ENCODE results near the gene IFT80.
"Not testable (repeated sequence)": the region's sequence is repeated elsewhere in the genome, so short reads cannot be mapped to it uniquely, and the experiment has no call there.

IFT80 gene

DNA sequence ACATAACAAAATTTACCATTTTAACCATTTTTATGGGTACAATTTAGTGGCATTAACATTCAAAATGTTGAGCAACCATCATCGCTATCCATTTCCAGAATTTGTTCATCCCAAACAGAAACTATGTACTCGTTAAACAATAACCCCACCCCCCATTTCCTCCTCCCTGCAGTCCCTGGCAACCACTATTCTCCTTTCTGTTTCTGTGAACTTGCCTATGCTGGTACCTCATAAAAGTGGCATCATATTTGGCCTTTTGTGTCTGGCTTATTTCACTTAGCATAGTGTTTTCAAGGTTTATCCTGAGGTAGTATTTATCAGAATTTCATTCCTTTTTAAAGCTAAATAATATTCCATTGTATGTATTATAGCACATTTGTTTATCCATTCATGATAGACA is 141.4 kb downstream of the IFT80 start:
- no peak for FAIRE-seq

GRCh38 chr3:160253298-160253697 is 145.7 kb downstream of the IFT80 start:
- FAIRE-seq, result no peak

- no peak for FAIRE-seq
These were observed 151.3 kb downstream of the IFT80 start for GRCh38 chr3:160247766-160248165.

DNA sequence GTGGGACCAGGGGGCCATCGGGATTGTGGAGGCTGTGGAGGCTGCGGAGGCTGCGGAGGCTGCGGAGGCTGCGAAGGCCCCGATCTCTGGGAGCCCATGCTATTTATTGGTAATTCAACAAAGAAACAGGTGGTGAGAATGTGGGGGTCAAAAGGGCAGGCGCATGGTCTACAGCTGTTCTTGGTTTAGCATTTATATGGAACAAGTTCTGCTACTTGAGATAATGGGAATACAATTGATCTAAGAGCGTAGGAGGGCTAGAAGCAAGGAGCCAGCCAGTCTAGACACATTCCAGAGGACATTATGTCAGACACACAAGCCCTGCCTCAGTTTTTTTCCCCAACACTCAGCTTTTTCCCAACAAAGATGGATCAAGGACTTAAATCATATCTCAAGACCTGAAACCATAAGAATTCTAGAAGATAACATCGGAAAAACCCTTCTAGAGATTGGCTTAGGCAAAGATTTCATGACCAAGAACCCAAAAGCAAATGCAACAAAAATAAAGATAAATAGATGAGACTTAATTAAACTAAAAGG is 153.7 kb downstream of the IFT80 start:
- FAIRE-seq, result no peak

DNA sequence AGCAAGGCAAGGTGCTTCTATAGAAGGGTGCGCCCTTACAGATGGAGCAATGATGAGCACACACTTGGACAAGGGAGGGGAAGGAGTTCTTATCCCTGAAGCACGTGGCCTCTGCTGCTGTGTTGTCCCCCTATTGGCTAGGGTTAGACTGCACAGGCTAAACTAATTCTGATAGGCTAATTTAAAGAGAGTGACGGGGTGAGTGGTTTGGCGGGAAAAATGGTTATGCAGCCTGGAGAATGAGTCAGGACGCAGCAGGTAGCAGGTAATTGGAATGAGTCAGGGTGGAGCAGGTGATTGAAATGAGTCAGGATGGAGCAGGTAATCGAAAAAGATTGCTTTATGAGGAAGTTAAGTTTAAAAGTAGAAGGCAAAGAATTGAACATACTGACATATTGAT is 158.3 kb downstream of the IFT80 start:
- not testable (repeated sequence) for FAIRE-seq

DNA sequence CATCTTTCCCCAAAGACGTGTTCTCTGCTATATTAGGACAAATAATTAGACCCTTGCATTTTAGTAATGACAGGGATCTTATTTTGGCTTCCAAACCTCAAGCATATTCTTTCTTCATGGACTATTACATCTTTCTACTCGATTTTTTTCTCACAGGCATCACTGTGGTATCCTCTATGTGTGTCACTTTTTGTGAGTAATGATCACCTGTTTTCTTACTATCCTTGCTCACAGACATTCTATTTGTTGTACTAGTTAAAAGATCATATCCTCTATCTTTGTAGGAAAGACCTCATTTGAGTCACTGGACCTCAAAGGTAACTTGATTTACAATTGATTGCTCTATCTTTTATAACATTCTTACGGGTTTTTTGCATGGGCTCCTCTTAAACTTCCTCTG is 167.0 kb downstream of the IFT80 start:
- FAIRE-seq, result no peak

GRCh38 chr3:160227419-160227818 is 171.6 kb downstream of the IFT80 start:
- no peak for FAIRE-seq

DNA sequence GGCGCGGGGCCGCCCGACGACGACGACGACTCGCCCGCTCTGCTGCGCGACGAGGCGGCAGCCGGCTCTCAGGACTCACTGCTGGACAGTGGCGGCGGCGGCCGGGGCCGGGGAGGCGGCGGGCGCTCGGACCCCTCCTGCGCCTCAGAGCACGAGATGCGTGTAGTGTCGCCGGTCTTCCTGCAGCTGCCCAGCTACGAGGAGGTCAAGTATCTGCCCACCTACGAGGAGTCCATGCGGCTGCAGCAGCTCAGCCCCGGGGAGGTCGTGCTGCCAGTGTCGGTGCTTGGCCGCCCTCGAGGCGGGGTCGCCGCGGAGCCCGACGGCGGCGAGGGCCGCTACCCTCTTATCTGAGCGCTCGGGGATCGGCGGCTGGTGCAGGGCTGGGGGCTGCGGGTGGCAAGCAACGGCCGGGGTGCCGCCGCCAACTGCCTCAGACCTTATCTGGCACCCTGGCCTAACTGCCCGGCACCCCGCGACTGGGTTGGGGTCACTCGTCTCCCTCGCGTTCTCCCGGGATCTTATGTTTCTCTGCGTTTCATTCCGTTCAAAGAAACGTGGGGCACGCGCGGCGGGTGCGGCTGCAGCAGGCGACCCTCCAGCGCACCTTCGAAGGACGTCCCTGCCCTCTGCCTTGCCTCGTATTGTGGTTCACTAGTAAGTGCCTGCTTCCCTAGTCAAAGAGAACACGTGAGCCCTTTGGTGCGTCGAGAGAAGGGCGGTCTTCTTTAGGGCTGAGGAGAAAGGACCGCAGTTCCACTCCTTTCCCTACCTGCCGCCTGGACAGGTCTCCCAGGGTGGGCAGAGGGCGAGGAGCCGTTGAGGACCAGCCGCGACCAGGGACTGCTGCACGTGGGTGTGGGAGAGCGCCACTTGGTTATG is 172.8 kb downstream of the IFT80 start:
- no peak for FAIRE-seq

- no peak for FAIRE-seq
These were observed 173.6 kb downstream of the IFT80 start, which contains the start of gene C3orf80 for GRCh38 chr3:160225176-160226025. TSS of gene C3orf80 (plus strand) at chr3:160225422. CDS start at chr3:160225636, 214 bp downstream.

DNA sequence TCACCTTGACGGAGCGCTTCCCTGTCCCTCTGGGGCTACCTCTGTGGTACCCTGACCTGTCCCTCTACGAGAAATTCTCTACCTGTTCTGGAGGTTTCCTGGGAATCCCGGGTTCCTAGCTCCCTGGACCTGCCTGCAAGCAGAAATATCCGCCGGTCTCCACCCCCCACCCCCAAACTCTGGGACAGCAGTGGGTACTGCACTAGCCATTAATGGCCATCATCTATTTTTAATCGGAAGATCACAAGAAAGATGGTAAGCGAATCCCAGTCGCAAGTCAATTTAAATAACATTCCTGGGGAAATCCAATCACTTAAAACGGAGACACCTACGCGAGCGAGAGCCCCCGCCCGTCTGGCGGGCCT is 174.2 kb downstream of the IFT80 start:
- FAIRE-seq, result no peak

- no peak for FAIRE-seq
These were observed 174.8 kb downstream of the IFT80 start for GRCh38 chr3:160224256-160224655.

DNA sequence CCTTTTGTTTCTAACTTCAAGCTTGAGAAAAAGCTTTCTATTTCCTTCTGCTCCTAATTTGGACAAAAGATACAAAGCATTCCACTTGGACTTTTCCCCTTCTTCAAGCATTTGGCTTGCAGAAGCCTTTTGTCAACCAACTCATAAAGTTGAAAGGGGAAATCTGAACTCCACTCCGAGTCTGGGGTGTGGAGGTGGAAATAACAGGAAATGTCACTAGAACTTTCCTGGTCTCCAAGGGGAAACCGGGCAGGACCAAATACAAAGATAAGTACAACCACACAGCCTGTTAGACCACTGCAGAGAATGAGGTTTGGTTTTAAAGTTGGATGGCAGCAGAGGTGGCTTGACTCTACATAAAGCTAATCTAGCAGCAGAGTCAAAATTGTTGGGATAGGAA is 178.0 kb downstream of the IFT80 start:
- no peak for FAIRE-seq

- no peak for FAIRE-seq
These were observed 179.0 kb downstream of the IFT80 start for GRCh38 chr3:160220038-160220437.

GRCh38 chr3:160218136-160218535 is 180.9 kb downstream of the IFT80 start:
- FAIRE-seq, result no peak

DNA sequence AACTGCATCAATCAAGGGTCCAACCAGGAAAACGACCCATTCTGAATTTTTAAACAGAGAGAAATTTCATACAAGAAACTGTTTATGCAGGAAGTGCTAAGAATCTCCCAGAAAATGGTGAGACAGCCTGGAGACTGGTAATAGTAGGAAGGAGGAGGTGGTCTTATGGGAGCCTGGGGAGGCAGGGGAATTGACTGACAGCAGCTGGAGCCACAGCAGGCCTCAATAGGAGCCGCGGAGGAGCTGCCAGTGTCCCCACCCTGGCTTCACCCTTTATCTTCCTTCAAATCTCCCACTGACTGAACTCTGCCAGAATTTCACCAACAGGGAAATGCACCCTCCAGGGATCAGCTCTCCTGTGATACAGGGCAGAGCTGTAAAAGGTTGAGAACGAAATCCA is 181.3 kb downstream of the IFT80 start:
- FAIRE-seq, result no peak

DNA sequence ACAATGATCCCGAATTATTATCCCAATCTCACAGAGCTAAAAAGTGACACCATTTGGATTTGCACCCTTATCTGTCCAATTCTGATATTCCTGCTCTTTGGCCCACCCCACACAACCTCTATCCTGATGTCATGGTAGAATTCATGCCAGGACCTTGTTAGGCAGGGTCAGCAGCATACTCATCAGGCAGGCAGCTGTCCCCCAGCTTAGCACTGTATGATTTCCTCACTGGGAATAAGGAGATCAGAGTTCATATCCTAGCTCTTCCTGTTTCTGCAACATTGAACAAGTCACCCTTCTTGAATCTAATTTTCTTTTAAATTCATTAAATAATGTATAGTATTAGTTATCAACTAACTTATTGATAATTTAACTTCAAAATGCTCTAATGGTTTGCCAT is 185.8 kb downstream of the IFT80 start:
- no peak for FAIRE-seq

DNA sequence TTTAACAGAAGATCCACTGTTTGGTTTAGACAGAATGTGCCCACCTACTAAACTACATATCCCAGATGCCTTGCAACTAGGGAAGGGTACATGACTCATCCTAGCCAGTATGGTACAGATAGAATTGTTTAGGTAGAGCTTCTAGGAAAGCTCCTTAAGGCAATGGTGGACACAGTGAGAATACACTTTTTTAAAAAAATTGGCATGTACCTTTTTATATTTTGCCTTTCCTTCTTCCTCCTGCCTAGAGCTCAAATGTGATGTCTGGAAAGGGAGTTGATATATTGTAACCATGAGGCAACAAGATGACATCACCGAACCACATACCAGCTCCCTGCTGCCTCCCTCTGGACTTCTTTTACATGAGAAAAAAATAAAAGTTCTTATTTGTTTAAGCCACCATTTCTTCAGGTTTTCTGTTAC is 188.2 kb downstream of the IFT80 start:
- no peak for FAIRE-seq

DNA sequence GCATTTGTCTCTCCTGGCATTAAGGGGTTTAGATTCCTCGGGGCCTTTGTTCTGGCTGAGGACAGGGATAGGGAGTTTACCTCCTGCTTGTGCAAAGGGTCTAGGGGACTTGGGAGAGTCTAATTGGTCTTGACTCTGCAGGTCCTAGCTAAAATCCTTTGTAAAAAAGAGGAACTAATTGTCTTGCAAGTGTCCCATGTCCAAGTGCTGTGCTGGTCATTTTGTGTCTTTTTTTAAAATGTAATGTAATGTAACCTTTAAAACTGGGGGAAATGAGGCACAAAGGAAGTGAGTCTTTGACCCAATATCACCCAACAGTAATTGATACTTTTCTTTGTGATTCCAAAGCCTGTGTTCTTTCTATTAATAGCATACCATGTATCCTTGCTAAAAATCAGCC is 188.7 kb downstream of the IFT80 start:
- no peak for FAIRE-seq

Data from G401.6 (cell line).